GM19467 (cell line): ENCODE measurements around the gene ERC1.
"Not testable (repeated sequence)": the region's sequence is repeated elsewhere in the genome, so short reads cannot be mapped to it uniquely, and the experiment has no call there.

ENCODE experiments used
- ATAC-seq: cut with Tn5 transposase; IDR thresholded peaks from one replicate; pipeline ENCODE4 v1.9.1; 2021; ENCODE audit warnings: mild to moderate bottlenecking, moderate library complexity; ENCODE audit not compliant: unreplicated experiment

Gene ERC1

DNA sequence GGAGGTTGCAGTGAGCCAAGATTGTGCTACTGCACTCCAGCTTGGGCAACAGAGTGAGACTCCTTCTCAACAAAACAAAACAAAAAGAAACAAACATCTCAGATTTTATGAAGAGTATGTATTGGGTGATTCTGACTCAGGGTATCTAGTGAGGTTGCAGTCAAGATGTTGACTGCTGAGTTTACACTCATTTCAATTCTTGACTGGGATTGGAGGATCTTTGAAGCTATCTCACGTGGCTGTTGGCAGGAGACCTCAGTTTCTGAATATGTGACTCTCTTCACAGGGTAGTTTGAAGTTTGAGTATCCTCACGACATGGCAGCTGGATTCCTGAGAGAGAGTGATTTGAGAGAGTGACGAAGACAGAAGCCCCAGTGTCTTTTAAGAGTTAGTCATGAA is 29.4 kb downstream of the ERC1 start:
- no peak for ATAC-seq

DNA sequence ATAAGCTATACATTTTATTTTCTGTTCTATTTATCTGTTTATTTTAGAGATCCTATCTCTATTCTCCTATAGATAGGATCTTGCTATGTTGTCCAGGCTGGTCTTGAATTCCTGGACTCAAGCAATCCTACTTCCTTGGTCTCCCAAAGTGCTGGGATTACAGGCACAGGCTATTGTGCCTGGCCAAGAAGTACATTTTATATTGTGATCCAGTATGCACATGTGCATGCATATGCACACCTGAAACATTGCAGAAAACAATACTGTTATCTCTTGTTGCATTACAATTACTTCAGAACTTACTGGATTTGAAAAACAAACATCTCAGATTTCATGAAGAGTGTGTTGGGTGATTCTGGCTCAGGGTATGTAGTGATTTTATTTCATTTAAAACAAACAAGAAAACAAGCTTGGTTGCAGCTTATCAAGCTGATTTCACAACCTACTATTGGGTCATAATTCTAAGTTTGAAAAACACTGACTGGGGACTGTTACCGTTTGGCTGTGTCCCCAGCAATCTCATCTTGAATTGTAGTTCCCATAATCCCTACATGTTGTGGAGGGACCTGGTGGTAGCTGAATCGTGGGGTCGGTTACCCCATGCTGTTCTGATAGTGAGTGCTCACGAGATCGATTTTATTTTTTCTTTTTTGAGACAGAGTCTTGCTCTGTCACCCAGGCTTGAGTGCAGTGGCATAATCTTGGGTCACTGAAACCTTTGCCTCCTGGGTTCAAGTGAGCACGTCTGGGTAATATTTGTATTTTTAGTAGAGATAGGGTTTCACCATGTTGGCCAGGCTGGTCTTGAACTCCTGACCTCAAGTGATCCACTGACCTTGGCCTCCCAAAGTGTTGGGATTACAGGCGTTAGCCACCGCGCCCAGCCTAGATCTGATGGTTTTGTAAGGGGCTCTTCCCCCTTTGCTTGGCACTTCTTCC is 31.3 kb downstream of the ERC1 start:
- ATAC-seq: no peak

GRCh38 chr12:1030779-1031178 is 39.8 kb downstream of the ERC1 start:
- ATAC-seq: no peak

GRCh38 chr12:1034243-1034642 is 43.2 kb downstream of the ERC1 start:
- no peak for ATAC-seq

GRCh38 chr12:1034751-1035457 is 43.9 kb downstream of the ERC1 start:
- ATAC-seq: no peak

- no peak for ATAC-seq
Measured at GRCh38 chr12:1041478-1041877, 50.5 kb downstream of the ERC1 start.

DNA sequence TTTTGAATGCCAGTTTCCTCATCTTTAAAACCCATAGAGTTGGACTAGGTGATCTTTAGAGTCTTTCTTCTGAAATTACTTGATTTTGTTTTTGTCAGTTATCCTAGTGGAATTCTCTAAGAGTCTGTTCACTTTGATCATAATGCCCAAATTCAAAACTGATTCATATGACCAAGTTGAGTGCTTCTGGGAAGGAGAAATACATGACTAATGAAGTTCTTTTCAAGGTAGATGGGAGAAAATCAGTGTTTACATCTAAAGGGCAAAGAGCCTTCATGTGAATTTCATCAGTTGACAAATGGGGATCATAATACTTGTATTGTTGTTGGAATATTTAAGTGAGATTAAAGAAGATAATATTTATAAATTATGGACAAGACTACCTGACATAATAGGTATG is 53.2 kb downstream of the ERC1 start:
- ATAC-seq: no peak

- no peak for ATAC-seq
Measured at GRCh38 chr12:1044696-1045095, 53.7 kb downstream of the ERC1 start.

DNA sequence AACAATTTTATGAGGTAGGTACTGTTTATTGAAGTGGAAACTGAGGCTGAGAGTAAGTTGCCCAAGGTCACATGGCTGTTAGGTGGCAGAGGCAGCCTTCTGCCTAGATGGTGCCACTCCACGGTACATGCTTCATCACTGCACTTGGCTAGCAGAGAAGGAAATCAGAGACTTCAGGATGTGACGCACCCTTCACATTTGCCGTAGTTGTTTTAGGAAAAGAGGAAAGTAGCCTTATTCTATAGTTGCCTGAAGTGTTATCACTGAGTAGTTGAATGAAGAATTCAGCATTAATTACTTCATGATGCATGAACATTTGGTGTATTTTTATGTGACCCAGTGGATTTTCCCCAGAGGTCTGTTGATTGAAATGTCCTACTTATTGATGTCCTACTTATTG is 55.7 kb downstream of the ERC1 start:
- no peak for ATAC-seq

DNA sequence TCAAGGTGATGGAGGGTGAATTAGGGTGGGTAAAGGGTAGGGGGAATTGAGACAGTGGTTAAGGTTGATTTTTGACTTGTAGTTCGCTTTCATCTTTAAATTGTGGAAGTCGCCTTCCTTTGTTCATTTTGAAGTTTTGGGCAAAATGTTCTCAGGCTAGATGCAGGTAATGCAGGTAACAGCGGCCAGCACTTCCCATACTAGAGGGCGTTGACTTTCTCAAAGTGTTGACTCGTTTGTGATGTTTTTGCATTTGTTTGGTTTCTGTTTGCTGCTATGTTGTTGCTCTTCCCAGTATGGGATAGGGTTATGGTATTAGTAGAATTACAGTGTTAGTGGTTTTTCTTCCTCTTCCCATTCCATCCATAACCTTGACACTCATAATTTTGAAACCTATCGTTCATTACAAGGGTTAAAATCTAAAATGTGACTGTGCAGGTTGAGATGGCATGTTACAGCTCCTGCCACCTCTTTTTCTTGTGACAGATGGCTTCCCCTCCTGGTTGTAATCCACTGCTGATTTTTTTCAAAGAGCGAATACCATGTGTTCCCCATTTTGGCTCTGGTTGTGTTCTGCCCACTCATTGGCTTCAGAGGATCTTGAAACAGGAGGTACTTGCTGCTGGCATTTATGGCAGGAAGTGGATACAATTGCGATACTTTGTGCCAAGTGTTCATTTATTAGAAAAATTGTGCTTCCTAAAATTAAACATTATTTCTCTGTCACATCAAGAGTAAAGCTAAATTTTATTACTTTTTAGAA is 57.1 kb downstream of the ERC1 start:
- ATAC-seq: no peak

GRCh38 chr12:1050059-1050707 is 59.2 kb downstream of the ERC1 start:
- ATAC-seq: no peak

DNA sequence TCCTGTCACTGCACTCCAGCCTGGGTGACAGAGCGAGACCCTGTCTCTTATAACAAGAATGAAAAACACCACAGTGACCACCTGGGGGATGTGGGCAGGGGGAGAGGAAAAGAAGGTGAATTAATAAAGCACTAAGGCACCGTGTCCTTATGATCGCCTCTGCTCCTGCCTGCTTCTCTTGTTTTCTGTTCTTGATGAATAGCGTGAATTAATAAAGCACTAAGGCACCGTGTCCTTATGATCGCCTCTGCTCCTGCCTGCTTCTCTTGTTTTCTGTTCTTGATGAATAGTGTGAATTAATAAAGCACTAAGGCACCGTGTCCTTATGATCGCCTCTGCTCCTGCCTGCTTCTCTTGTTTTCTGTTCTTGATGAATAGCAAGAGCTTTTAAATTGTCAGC is 60.6 kb downstream of the ERC1 start:
- not testable (repeated sequence) for ATAC-seq

DNA sequence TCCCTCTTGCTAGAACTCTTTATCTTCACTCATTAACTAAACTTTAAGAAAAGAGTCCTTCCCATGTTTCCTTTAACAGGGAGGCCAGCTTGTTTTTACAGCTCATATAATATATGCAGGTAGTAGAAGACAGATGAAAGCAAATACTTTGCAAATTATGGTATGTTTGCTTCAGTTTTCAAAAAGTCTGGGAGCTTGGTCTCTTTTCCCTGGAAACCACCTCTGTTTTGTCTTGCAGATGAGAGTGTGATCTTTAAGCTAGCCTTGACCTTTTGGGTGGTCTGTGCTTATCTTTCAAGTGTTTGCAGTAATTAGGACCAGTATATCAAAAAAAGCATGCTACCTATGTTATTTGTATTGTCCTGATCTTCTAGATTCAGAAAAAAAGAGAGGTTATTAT is 62.7 kb downstream of the ERC1 start:
- no peak for ATAC-seq

- no peak for ATAC-seq
Measured at GRCh38 chr12:1054117-1054870, 63.3 kb downstream of the ERC1 start.

DNA sequence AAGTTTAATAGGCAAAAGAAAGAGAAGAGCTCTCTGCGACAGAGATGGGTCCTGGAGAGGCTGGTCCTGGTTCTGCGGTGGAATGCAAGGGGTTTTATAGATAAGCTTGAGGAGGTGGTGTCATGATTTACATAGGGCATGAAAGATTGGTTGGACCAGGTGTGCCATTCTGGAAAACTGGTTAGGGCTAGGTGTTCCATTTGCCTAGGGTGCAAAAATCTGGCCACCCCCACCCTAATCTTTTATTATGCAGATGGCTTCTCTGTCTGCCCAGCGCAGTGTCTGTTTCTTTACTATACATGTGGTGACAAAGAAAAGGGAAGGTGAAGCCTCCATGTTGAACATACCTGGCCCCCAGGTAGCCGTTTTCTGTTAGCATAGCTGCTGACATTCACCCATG is 65.4 kb downstream of the ERC1 start:
- ATAC-seq: no peak

- ATAC-seq: no peak
Measured at GRCh38 chr12:1058423-1058822, 67.4 kb downstream of the ERC1 start.

- no peak for ATAC-seq
Measured at GRCh38 chr12:1059162-1059561, 68.1 kb downstream of the ERC1 start.

DNA sequence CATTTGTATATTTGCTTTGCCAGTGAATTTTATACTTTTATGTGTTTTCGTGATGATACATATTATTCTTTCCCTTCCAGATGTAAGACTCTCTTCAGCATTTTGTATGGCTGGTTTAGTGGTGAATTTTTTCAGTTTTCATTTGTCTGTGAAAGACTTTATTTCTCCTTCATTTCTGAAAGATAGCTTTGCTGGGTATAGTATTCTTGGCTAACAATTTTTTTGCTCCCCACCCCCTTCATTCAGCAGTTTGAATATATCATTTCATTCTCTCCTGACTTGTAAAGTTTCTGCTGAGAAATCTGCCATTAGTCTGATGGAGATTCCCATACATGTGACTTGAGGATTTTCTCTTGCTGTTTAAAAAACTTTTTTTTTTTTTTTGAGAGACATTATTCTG is 72.8 kb downstream of the ERC1 start:
- no peak for ATAC-seq

DNA sequence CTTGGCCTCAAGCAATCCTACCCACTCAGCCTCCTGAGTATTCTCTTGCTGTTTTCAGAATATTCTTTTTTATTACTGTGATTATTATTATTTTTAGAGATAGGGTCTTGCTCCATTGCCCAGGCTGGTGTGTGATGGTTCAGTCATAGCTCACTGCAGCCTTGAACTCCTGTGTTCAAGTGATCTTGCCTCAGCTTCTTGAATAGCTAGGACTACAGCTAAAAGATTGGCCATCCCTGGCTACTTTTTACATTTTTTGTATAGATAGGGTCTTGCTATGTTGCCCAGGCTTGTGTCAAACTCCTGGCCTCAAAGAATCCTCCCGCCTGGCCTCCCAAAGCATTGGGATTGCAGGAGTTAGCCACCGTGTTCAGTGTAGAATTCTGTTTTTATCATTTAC is 73.3 kb downstream of the ERC1 start:
- ATAC-seq: no peak

GRCh38 chr12:1065629-1066028 is 74.6 kb downstream of the ERC1 start:
- ATAC-seq: no peak
